Osteocyte (in vitro differentiated cells): ENCODE data around the gene SLC9A4. TPM values are rescaled to one million over a fixed set of nuclear protein-coding genes. Genes with fewer than 3 reads are reported as not detected.

ENCODE experiments used
- DNase-seq: peaks from one replicate; pipeline ENCODE4 v3.0.0; 2021; ENCODE audit warnings: mixed read lengths; ENCODE audit not compliant: unreplicated experiment; ENCODE audit errors: extremely low spot score
- H3K27ac Mint-ChIP-seq: one replicate; pipeline ENCODE4 v1.8.0; 2021; ENCODE audit warnings: mild to moderate bottlenecking, mixed read lengths; ENCODE audit not compliant: unreplicated experiment
- H3K27me3 Mint-ChIP-seq: one replicate; pipeline ENCODE4 v1.8.0; 2021; ENCODE audit warnings: mixed read lengths; ENCODE audit not compliant: unreplicated experiment
- H3K36me3 Mint-ChIP-seq: one replicate; pipeline ENCODE4 v1.8.0; 2021; ENCODE audit warnings: mixed read lengths; ENCODE audit not compliant: unreplicated experiment
- H3K4me1 Mint-ChIP-seq: one replicate; pipeline ENCODE4 v1.8.0; 2021; ENCODE audit warnings: mixed read lengths; ENCODE audit not compliant: unreplicated experiment
- H3K4me3 Mint-ChIP-seq: one replicate; pipeline ENCODE4 v1.8.0; 2021; ENCODE audit warnings: mild to moderate bottlenecking, moderate library complexity, mixed read lengths; ENCODE audit not compliant: unreplicated experiment
- H3K9me3 Mint-ChIP-seq: one replicate; pipeline ENCODE4 v1.8.0; 2021; ENCODE audit warnings: mixed read lengths; ENCODE audit not compliant: unreplicated experiment
- total RNA-seq: library from RNA; stranded (reverse); gene quantifications from 2 replicates; pipeline ENCODE4 v1.2.1, GENCODE V29; 2021
- TF ChIP-seq, protein P1 (sequence below): fragments of 200-600 bp; sonication (generic); IDR thresholded peaks from 2 replicates; pipeline ENCODE4 v1.5.0; 2021; ENCODE audit warnings: antibody characterized with exemption, mild to moderate bottlenecking, moderate library complexity

The SLC9A4 gene
- total RNA-seq, 1 donor from 2014 or later: not detected

DNA sequence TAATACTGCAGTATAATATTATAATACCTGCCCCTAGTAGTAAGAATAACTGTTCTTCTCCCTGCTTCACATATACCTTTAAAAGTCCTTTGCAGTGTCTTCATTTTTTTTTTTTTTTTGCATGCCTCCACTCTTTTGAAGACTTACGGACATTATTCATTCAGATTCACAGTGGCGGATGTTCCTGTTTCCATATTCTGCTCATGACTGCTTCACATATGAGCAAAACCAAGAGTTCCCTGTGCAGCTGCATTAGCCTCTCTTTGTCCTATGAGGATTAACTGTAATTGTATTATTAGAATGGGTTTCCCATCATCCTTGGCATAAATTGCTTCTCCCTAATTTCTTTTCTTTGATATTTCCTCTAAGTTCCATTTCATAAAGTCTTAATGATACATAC is 37.3 kb upstream of the SLC9A4 start:
- Mint-ChIP-seq H3K4me1 (no peaks in the 10 kb centered on the region), H3K4me3 (no peak overlapping the region), H3K9me3 (no peaks in the 10 kb centered on the region), H3K27ac (no peak overlapping the region), H3K36me3 (no peaks in the 10 kb centered on the region), H3K27me3 (peaks cover 21% of the 10 kb centered on the region)
- TF ChIP-seq, protein P1, sequence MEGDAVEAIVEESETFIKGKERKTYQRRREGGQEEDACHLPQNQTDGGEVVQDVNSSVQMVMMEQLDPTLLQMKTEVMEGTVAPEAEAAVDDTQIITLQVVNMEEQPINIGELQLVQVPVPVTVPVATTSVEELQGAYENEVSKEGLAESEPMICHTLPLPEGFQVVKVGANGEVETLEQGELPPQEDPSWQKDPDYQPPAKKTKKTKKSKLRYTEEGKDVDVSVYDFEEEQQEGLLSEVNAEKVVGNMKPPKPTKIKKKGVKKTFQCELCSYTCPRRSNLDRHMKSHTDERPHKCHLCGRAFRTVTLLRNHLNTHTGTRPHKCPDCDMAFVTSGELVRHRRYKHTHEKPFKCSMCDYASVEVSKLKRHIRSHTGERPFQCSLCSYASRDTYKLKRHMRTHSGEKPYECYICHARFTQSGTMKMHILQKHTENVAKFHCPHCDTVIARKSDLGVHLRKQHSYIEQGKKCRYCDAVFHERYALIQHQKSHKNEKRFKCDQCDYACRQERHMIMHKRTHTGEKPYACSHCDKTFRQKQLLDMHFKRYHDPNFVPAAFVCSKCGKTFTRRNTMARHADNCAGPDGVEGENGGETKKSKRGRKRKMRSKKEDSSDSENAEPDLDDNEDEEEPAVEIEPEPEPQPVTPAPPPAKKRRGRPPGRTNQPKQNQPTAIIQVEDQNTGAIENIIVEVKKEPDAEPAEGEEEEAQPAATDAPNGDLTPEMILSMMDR: no peak
- no peak for DNase-seq

DNA sequence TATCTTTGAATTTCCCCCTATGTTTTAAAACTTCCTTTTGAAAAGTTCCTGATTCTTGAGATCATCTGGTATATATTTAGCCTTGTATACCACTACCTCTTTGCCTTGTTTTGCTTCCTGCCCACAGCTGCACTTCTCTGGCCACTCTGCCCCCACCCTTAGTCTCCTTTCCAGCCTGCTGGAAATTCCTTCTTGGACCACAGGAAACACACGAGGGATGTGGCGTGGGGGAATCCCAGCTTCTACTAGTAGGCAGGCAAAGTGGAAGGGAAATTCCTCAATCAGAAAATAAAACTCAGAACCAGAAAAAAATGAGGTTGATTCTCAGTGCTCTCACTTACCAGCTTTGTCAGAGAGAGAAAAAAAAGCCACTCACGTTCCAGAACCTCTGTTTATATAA is 36.7 kb upstream of the SLC9A4 start:
- DNase-seq: no peak
- Mint-ChIP-seq H3K27me3 (peaks cover 16% of the 10 kb centered on the region), H3K4me3 (no peak overlapping the region), H3K9me3 (no peaks in the 10 kb centered on the region), H3K4me1 (no peaks in the 10 kb centered on the region), H3K36me3 (no peaks in the 10 kb centered on the region), H3K27ac (no peak overlapping the region)
- TF ChIP-seq, protein P1: no peak

DNA sequence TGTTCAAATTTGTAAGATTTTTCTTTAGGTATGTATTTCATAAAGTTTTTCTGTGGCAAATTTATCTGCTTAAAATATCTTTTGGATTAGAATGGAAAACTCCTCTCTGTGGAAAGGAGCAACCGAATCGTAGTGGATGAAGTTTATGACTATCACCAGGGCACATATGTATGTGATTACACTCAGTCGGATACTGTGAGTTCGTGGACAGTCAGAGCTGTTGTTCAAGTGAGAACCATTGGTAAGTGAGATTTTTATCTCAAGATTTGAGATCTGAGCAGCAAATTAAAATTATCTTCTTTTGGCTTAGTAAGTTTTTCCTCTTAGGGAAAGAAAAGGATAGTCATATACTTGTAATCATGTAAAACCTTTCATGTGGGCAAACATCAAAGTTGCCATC is 35.9 kb upstream of the SLC9A4 start:
- Mint-ChIP-seq H3K27me3 (peaks cover 11% of the 10 kb centered on the region), H3K27ac (no peak overlapping the region), H3K4me1 (no peaks in the 10 kb centered on the region), H3K9me3 (no peaks in the 10 kb centered on the region), H3K36me3 (no peaks in the 10 kb centered on the region), H3K4me3 (no peak overlapping the region)
- TF ChIP-seq, protein P1: no peak
- no peak for DNase-seq

DNA sequence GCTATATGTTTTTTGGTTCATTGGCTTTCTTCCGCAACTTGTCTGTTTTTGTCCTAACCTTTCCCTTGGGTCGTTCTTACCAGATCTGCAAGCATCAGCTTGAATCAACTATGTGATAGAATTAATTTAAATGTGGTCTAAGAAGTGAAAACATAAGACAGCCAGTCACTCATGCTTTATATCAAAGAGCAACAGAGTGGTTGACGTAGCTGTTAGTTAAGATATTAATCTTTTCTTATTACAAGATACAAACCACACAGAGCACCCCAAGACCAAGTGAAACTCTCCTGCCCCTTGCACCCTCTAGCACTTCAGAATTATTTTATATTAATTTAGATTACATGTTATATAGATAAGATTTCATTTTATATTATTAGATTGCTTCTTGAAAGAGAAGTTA is 34.9 kb upstream of the SLC9A4 start:
- peaks cover 15% of the 10 kb centered on the region for H3K27me3 Mint-ChIP-seq
- no peak overlapping the region for H3K4me3 Mint-ChIP-seq
- H3K36me3 Mint-ChIP-seq: no peaks in the 10 kb centered on the region
- DNase-seq: no peak
- TF ChIP-seq, protein P1: no peak
- H3K4me1 Mint-ChIP-seq: no peaks in the 10 kb centered on the region
- no peaks in the 10 kb centered on the region for H3K9me3 Mint-ChIP-seq
- no peak overlapping the region for H3K27ac Mint-ChIP-seq

DNA sequence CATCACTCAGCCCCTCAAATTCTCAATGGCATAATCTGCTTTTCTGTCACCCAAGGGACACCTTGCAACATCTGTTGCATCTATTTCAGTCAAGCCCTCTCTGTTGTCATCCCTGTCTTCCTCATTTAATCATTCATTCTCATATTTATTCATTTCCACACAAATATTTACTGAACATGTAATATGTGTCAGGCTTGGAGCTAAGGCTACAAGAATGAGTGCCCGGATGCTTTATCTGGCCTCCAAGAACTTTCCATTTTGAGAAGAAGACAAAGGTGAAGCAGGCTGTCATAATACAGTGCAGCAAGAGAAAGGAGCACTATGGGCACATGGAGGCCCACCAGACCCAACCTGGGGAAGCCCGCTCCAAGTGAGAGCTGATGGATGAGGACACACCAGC is 34.4 kb upstream of the SLC9A4 start:
- no peaks in the 10 kb centered on the region for H3K9me3 Mint-ChIP-seq
- no peaks in the 10 kb centered on the region for H3K36me3 Mint-ChIP-seq
- no peak for DNase-seq
- H3K27me3 Mint-ChIP-seq: peaks cover 18% of the 10 kb centered on the region
- TF ChIP-seq, protein P1: no peak
- H3K27ac Mint-ChIP-seq: no peak overlapping the region
- H3K4me3 Mint-ChIP-seq: no peak overlapping the region
- no peaks in the 10 kb centered on the region for H3K4me1 Mint-ChIP-seq
